HEK293 (cell line): ENCODE results near the gene BET1.

ENCODE experiments used
- SETDB1 ChIP-seq: IDR thresholded peaks from one replicate; pipeline ENCODE4 v1.6.1; 2017; ENCODE audit warnings: mild to moderate bottlenecking, low read length, moderate library complexity, mixed read lengths; ENCODE audit not compliant: insufficient read length
- ZBTB21 ChIP-seq: fragments of 450-650 bp; formaldehyde crosslinking; IDR thresholded peaks from 2 replicates; pipeline ENCODE4 v1.5.1; 2017; ENCODE audit warnings: missing biosample characterization, missing genetic modification characterization
- ZNF747 ChIP-seq: fragments of 450-650 bp; formaldehyde crosslinking; IDR thresholded peaks from 2 replicates; pipeline ENCODE4 v1.5.1; 2016; ENCODE audit warnings: missing biosample characterization, missing genetic modification characterization
- TF ChIP-seq, protein P1 (sequence below): fragments of 450-650 bp; formaldehyde crosslinking; IDR thresholded peaks from 2 replicates; pipeline ENCODE4 v1.5.1; 2016; ENCODE audit warnings: missing biosample characterization, missing genetic modification characterization
- TF ChIP-seq, protein P2 (sequence below): fragments of 450-650 bp; formaldehyde crosslinking; IDR thresholded peaks from 2 replicates; pipeline ENCODE4 v1.5.1; 2016; ENCODE audit warnings: missing biosample characterization, missing genetic modification characterization

DNA sequence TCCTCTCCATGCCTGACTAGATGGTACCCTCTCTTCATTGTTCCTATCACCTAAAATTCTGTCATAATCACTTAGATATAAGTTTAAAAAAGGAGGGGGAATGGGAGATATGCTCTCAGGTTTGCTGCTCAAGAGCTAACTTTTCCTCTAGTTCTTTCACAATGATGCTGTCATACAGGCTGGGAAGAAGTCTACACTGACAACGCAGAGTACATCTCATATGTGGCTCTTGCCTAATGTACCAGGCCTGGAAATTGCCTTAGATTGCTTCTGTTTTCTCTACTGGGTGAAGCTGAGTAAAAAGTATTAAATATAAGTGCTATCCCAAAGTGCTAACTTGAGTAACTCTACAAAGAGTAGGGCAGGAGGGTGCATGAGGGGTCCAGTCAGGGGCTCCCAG is 43.8 kb upstream of the BET1 start:
- TF ChIP-seq, protein P1, sequence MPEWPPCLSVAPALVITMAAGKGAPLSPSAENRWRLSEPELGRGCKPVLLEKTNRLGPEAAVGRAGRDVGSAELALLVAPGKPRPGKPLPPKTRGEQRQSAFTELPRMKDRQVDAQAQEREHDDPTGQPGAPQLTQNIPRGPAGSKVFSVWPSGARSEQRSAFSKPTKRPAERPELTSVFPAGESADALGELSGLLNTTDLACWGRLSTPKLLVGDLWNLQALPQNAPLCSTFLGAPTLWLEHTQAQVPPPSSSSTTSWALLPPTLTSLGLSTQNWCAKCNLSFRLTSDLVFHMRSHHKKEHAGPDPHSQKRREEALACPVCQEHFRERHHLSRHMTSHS = no peak
- TF ChIP-seq ZNF747 (no peak), ZBTB21 (tag by site-specific recombination) (no peak), SETDB1 (no peak)
- TF ChIP-seq, protein P2, sequence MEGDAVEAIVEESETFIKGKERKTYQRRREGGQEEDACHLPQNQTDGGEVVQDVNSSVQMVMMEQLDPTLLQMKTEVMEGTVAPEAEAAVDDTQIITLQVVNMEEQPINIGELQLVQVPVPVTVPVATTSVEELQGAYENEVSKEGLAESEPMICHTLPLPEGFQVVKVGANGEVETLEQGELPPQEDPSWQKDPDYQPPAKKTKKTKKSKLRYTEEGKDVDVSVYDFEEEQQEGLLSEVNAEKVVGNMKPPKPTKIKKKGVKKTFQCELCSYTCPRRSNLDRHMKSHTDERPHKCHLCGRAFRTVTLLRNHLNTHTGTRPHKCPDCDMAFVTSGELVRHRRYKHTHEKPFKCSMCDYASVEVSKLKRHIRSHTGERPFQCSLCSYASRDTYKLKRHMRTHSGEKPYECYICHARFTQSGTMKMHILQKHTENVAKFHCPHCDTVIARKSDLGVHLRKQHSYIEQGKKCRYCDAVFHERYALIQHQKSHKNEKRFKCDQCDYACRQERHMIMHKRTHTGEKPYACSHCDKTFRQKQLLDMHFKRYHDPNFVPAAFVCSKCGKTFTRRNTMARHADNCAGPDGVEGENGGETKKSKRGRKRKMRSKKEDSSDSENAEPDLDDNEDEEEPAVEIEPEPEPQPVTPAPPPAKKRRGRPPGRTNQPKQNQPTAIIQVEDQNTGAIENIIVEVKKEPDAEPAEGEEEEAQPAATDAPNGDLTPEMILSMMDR (tag by site-specific recombination) = no peak
